ENCODE results near the gene PLSCR1.
A peak's percentile ranks its signal among the peaks of the same experiment; 100 is the strongest.
"Not testable (repeated sequence)": the region's sequence is repeated elsewhere in the genome, so short reads cannot be mapped to it uniquely, and the experiment has no call there.

PLSCR1 gene

GRCh38 chr3:146547235-146547835 lies 2.9 kb upstream of the PLSCR1 start:
- DNase-seq: no peak

- DNase-seq: no peak
Measured at GRCh38 chr3:146546366-146546965, 2.1 kb upstream of the PLSCR1 start.

- no peak for DNase-seq
Measured at GRCh38 chr3:146544929-146545528, 622 bp upstream of the PLSCR1 start.

- no peak for DNase-seq
Measured at GRCh38 chr3:146543461-146544001, 876 bp downstream of the PLSCR1 start.

- DNase-seq: no peak
Measured at GRCh38 chr3:146542978-146543377, 1.4 kb downstream of the PLSCR1 start.

GRCh38 chr3:146542179-146542578 lies 2.2 kb downstream of the PLSCR1 start:
- DNase-seq: peak; percentile 23

- DNase-seq: no peak
Measured at GRCh38 chr3:146540978-146541377, 3.4 kb downstream of the PLSCR1 start.

- no peak for DNase-seq
Measured at GRCh38 chr3:146540236-146540635, 4.2 kb downstream of the PLSCR1 start.

GRCh38 chr3:146539315-146539714 lies 5.1 kb downstream of the PLSCR1 start:
- no peak for DNase-seq

- DNase-seq: no peak
Measured at GRCh38 chr3:146537603-146538002, 6.8 kb downstream of the PLSCR1 start.

- DNase-seq: no peak
Measured at GRCh38 chr3:146536681-146537080, 7.7 kb downstream of the PLSCR1 start.

GRCh38 chr3:146532406-146532805 lies 12.0 kb downstream of the PLSCR1 start:
- no peak for DNase-seq

GRCh38 chr3:146530609-146531008 lies 13.8 kb downstream of the PLSCR1 start:
- no peak for DNase-seq

GRCh38 chr3:146529021-146529420 lies 15.4 kb downstream of the PLSCR1 start:
- DNase-seq: no peak

GRCh38 chr3:146524961-146525360 lies 19.4 kb downstream of the PLSCR1 start:
- DNase-seq: no peak

- no peak for DNase-seq
Measured at GRCh38 chr3:146523531-146523930, 20.9 kb downstream of the PLSCR1 start.

GRCh38 chr3:146522174-146523158 lies 21.9 kb downstream of the PLSCR1 start:
- DNase-seq: not testable (repeated sequence)

GRCh38 chr3:146521394-146521793 lies 23.0 kb downstream of the PLSCR1 start:
- DNase-seq: no peak

- no peak for DNase-seq
Measured at GRCh38 chr3:146519810-146520209, 24.6 kb downstream of the PLSCR1 start.

- no peak for DNase-seq
Measured at GRCh38 chr3:146517684-146518435, 26.5 kb downstream of the PLSCR1 start.

- no peak for DNase-seq
Measured at GRCh38 chr3:146513386-146514051, 30.9 kb downstream of the PLSCR1 start.
